Measurements from ENCODE around the gene SPESP1. TPM values are rescaled to one million over a fixed set of nuclear protein-coding genes. Genes with fewer than 3 reads are reported as not detected.

The SPESP1 gene
- polyA plus RNA-seq, 1 donor from 2014 or later = not detected

DNA sequence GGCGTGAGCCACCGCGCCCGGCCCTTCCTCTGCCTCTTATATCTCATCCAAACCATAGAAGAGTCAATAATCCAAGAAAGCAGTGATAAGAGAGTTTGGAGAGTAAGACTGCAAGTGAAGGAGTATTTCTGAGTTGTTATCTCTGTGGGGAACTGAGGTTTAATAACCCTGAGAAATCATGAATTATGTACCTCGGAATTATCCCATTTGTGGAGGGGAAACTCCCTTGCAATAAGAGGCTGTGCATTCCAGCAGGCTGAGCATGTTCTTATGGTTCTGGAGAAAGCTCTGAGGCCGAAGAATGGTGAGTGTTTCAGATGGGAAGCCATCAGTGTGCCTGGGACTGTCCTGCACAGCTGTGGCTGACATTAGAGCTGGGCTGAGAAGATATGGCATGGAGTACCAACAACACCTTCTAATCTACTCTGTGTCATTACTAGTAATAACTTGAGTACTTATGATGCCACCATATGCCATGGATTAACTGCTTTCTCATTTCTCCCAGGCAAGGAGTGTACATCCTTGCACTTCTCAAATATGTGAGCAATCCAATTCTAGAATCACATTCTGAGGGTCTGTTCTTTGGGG is 52.7 kb downstream of the SPESP1 start:
- TF ChIP-seq RAD21 (conservative IDR thresholded peaks at IDR 0.05) = no peak
- TF ChIP-seq EP300 (conservative IDR thresholded peaks at IDR 0.05; ENCODE audit: poor library complexity, severe bottlenecking) = no peak
- no peak for TF ChIP-seq POLR2AphosphoS5 (IDR thresholded peaks at IDR 0.05)
- no peak for TF ChIP-seq MXI1 (conservative IDR thresholded peaks at IDR 0.05; ENCODE audit: poor library complexity, severe bottlenecking)
- no peak for TF ChIP-seq SMC3 (conservative IDR thresholded peaks at IDR 0.05; ENCODE audit: poor library complexity)
- TF ChIP-seq TAF1 (IDR thresholded peaks at IDR 0.05; ENCODE audit: low read depth) = no peak
- no peak for TF ChIP-seq EZH2 (IDR thresholded peaks at IDR 0.05; ENCODE audit: borderline replicate concordance, insufficient read depth, low read length, poor library complexity, severe bottlenecking)
- no peak for TF ChIP-seq REST (IDR thresholded peaks at IDR 0.05; ENCODE audit: borderline replicate concordance)
- TF ChIP-seq CTCF (IDR thresholded peaks at IDR 0.05; ENCODE audit: poor library complexity, severe bottlenecking) = no peak
- Histone ChIP-seq H2AFZ (ENCODE audit: low read depth, low read length) (no peak overlapping the region), H3K9me2 (ENCODE audit: insufficient read depth, low read length) (no peaks in the 10 kb centered on the region), H3K27me3 (ENCODE audit: insufficient read depth, low read depth, low read length) (no peaks in the 10 kb centered on the region), H3K79me2 (replicated peaks; ENCODE audit: insufficient read depth, low read length) (no peaks in the 10 kb centered on the region), H3K9me3 (ENCODE audit: low read length) (no peaks in the 10 kb centered on the region), H3K4me3 (ENCODE audit: low read length) (no peak overlapping the region), H3K36me3 (ENCODE audit: insufficient read depth, low read length) (no peaks in the 10 kb centered on the region), H4K20me1 (ENCODE audit: insufficient read depth) (no peaks in the 10 kb centered on the region), H3F3A (ENCODE audit: insufficient read depth, low read length, poor library complexity, severe bottlenecking) (no peaks in the 10 kb centered on the region), H3K9ac (ENCODE audit: low read length) (no peak overlapping the region), H3K27ac (ENCODE audit: low read length) (no peak overlapping the region), H3K4me2 (ENCODE audit: low read length) (no peak overlapping the region)

DNA sequence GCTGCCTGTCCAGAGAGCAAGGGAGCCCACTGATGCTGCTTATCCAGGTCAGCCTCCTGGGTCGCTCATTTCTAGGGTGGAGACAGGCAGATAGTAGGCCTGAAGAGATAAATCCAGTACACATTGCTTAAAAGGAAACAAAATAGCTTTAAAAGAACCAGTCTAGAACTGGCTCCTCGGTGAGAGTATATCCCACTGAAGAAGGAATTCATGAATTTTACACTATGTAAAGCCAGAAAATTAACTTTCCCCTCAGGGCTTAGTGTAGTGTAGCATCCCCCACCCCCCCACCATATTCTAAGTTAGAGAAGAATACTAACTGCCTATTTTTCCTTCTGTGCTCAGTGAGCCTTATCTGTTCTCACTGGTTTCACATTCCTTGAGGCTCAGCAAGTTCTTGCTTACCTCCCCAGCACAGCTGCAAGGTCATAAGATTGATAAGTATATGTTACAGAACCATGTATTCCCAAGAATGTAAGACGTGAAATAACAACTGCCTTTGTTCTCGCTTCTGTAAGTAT is 53.7 kb downstream of the SPESP1 start:
- no peak overlapping the region for H3K4me3 ChIP-seq (ENCODE audit: low read length)
- no peaks in the 10 kb centered on the region for H3K27me3 ChIP-seq (ENCODE audit: insufficient read depth, low read depth, low read length)
- no peaks in the 10 kb centered on the region for H3K36me3 ChIP-seq (ENCODE audit: insufficient read depth, low read length)
- no peaks in the 10 kb centered on the region for H3K79me2 ChIP-seq (replicated peaks; ENCODE audit: insufficient read depth, low read length)
- H3K27ac ChIP-seq (ENCODE audit: low read length) = no peak overlapping the region
- H4K20me1 ChIP-seq (ENCODE audit: insufficient read depth) = no peaks in the 10 kb centered on the region
- H3K9ac ChIP-seq (ENCODE audit: low read length) = no peak overlapping the region
- no peak for TF ChIP-seq CTCF (IDR thresholded peaks at IDR 0.05; ENCODE audit: poor library complexity, severe bottlenecking)
- no peak for TF ChIP-seq TAF1 (IDR thresholded peaks at IDR 0.05; ENCODE audit: low read depth)
- no peak for TF ChIP-seq EZH2 (IDR thresholded peaks at IDR 0.05; ENCODE audit: borderline replicate concordance, insufficient read depth, low read length, poor library complexity, severe bottlenecking)
- H3F3A ChIP-seq (ENCODE audit: insufficient read depth, low read length, poor library complexity, severe bottlenecking) = no peaks in the 10 kb centered on the region
- no peaks in the 10 kb centered on the region for H3K9me2 ChIP-seq (ENCODE audit: insufficient read depth, low read length)
- H3K9me3 ChIP-seq (ENCODE audit: low read length) = no peaks in the 10 kb centered on the region
- H3K4me2 ChIP-seq (ENCODE audit: low read length) = no peak overlapping the region
- H2AFZ ChIP-seq (ENCODE audit: low read depth, low read length) = no peak overlapping the region

Data from neural cell (in vitro differentiated cells).